Mesendoderm (in vitro differentiated cells): ENCODE measurements around the gene MAB21L4.

Source experiments
- DNase-seq: peaks from one replicate; pipeline ENCODE4 v3.0.0; 2013
- H2AK5ac ChIP-seq: 2 replicates; pipeline ENCODE4 v1.6.1; 2013; ENCODE audit warnings: low read length, inconsistent platforms
- H2BK120ac ChIP-seq: 2 replicates; pipeline ENCODE4 v1.6.1; 2013; ENCODE audit warnings: low read depth, mild to moderate bottlenecking, low read length, moderate library complexity, mixed read lengths
- H2BK15ac ChIP-seq: replicated peaks from 2 replicates; pipeline ENCODE4 v1.6.1; 2013; ENCODE audit warnings: low read depth, mild to moderate bottlenecking, moderate library complexity
- H2BK5ac ChIP-seq: 2 replicates; pipeline ENCODE4 v1.6.1; 2013; ENCODE audit warnings: low read length, inconsistent platforms
- H3K18ac ChIP-seq: 2 replicates; pipeline ENCODE4 v1.6.1; 2013; ENCODE audit warnings: mild to moderate bottlenecking, low read length, mixed read lengths
- H3K23ac ChIP-seq: one replicate; pipeline ENCODE4 v1.6.1; 2013; ENCODE audit warnings: low read length
- H3K27ac ChIP-seq: 2 replicates; pipeline ENCODE4 v1.5.1; 2013; ENCODE audit warnings: low read depth, mild to moderate bottlenecking, inconsistent platforms, low read length, moderate library complexity
- H3K27me3 ChIP-seq: 2 replicates; pipeline ENCODE4 v1.6.1; 2013; ENCODE audit warnings: low read length, control low read depth, mild to moderate bottlenecking, inconsistent platforms; ENCODE audit not compliant: insufficient read depth, poor library complexity
- H3K36me3 ChIP-seq: 2 replicates; pipeline ENCODE4 v1.6.1; 2013; ENCODE audit warnings: low read length, inconsistent platforms; ENCODE audit not compliant: control insufficient read depth, insufficient read depth
- H3K4ac ChIP-seq: one replicate; pipeline ENCODE4 v1.6.1; 2013; ENCODE audit warnings: low read depth, mild to moderate bottlenecking, low read length, moderate library complexity
- H3K4me1 ChIP-seq: 2 replicates; pipeline ENCODE4 v1.6.1; 2013; ENCODE audit warnings: low read depth, low read length, inconsistent platforms; ENCODE audit not compliant: control insufficient read depth
- H3K4me2 ChIP-seq: 2 replicates; pipeline ENCODE4 v1.6.1; 2013; ENCODE audit warnings: low read length
- H3K4me3 ChIP-seq: 2 replicates; pipeline ENCODE4 v1.5.1; 2013; ENCODE audit warnings: mild to moderate bottlenecking, low read length
- H3K56ac ChIP-seq: one replicate; pipeline ENCODE4 v1.6.1; 2013; ENCODE audit warnings: low read length
- H3K79me1 ChIP-seq: 2 replicates; pipeline ENCODE4 v1.6.1; 2013; ENCODE audit warnings: low read length, inconsistent platforms
- H3K79me2 ChIP-seq: 2 replicates; pipeline ENCODE4 v1.6.1; 2013; ENCODE audit warnings: mild to moderate bottlenecking, low read length; ENCODE audit not compliant: control insufficient read depth, insufficient read depth
- H3K9ac ChIP-seq: 2 replicates; pipeline ENCODE4 v1.6.1; 2013; ENCODE audit warnings: low read length, inconsistent platforms
- H4K5ac ChIP-seq: one replicate; pipeline ENCODE4 v1.6.1; 2013; ENCODE audit warnings: low read length
- H4K8ac ChIP-seq: one replicate; pipeline ENCODE4 v1.6.1; 2013; ENCODE audit warnings: low read depth, mild to moderate bottlenecking, control low read depth, low read length, moderate library complexity
- WGBS: extraction: QIAGEN DNeasy Blood & Tissue Kit; methylation state at CpG from one replicate; pipeline ENCODE4 v1.1.7; 2013; ENCODE audit warnings: low lambda C conversion rate, missing lambda C conversion rate; ENCODE audit not compliant: insufficient coverage; ENCODE audit errors: extremely low coverage; 5-methylcytosine and 5-hydroxymethylcytosine counted together

MAB21L4 gene

DNA sequence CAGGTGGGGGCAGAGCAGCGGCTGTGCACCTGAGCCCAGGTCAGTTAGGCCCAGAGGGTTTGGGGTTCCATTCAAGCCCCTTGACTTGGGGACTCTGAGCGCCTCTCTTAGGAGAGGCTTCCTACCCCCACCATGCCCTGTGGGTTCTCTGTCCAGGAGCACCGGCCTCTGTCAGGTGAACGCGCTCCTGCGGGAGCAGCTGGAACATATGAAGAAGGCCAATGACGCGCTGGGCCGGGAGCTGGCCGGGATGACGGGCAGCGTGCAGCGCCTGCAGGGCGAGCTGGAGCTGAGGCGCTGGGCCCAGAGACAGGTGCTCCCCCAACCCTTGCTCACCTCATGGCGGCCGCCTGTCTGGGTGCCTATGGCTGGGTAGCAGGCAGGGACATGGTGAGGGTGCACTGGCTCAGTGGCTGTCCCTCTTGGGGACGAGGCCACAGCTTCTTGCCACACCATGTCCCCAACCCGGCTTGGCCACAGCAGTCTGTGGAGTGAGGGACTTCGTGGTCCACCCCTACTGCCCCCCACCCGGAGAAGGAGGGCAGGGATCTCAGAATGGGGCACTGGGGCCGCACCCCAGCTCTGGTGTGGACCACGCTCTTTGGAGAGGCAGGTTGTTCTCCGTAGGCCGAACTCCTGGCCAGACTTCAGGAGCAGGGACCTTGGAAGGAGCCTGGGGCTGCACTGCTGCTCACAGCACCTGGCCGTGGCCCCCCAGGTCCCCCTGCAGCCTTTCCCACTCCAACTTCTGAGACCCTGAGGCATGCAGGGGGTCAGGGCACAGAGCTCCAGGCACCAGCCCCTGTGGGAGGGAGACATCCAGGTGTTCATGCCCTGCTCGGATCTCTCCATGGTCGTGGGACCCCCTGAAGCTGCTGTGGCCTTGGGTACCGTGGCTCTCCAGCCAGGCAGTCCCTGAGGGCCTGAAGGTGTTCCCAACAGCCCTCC, 29.9 kb upstream of the MAB21L4 start:
- no peaks in the 10 kb centered on the region for H3K4me1 ChIP-seq
- no peak overlapping the region for H4K5ac ChIP-seq
- H2BK15ac ChIP-seq = no peak overlapping the region
- no peak overlapping the region for H3K4ac ChIP-seq
- H3K79me1 ChIP-seq = no peaks in the 10 kb centered on the region
- no peak overlapping the region for H2BK120ac ChIP-seq
- H3K56ac ChIP-seq = no peak overlapping the region
- no peaks in the 10 kb centered on the region for H3K79me2 ChIP-seq
- H3K18ac ChIP-seq = no peak overlapping the region
- H3K27ac ChIP-seq = no peak overlapping the region
- DNase-seq = no peak
- H3K9ac ChIP-seq = no peak overlapping the region
- no peak overlapping the region for H2BK5ac ChIP-seq
- no peaks in the 10 kb centered on the region for H3K27me3 ChIP-seq
- H3K4me2 ChIP-seq = no peak overlapping the region
- no peak overlapping the region for H2AK5ac ChIP-seq
- H4K8ac ChIP-seq = no peak overlapping the region
- no CpG with 5 or more reads among the region's 29 CpGs for WGBS
- no peak overlapping the region for H3K4me3 ChIP-seq
- H3K36me3 ChIP-seq = no peaks in the 10 kb centered on the region
- H3K23ac ChIP-seq = no peak overlapping the region

DNA sequence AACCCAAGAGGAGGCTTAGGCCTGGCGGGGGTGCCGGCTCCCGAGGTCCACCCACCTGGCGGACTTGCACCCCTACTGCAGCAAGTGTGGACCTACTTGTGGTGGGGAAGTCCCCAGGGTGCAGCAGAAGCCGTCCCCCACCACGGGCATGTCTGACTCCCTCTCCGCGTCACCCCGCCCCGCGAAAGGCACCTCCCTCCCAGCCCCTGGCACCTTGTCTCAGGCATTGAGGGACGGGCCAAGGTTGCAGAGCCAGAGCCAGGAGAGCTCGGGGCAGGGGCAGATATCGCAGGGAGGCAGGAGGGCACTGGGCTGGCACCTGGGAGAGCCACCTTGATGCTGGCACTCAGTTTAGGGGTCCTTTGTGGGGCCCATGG, 29.2 kb upstream of the MAB21L4 start:
- no peaks in the 10 kb centered on the region for H3K79me1 ChIP-seq
- DNase-seq = no peak
- H3K27ac ChIP-seq = no peak overlapping the region
- no peak overlapping the region for H3K4ac ChIP-seq
- H4K8ac ChIP-seq = no peak overlapping the region
- H2BK120ac ChIP-seq = no peak overlapping the region
- no peak overlapping the region for H3K9ac ChIP-seq
- H3K4me1 ChIP-seq = no peaks in the 10 kb centered on the region
- H3K56ac ChIP-seq = no peak overlapping the region
- H3K79me2 ChIP-seq = no peaks in the 10 kb centered on the region
- H2BK5ac ChIP-seq = no peak overlapping the region
- no CpG with 5 or more reads among the region's 14 CpGs for WGBS
- no peak overlapping the region for H3K23ac ChIP-seq
- H2AK5ac ChIP-seq = no peak overlapping the region
- no peak overlapping the region for H4K5ac ChIP-seq
- H3K4me2 ChIP-seq = no peak overlapping the region
- H2BK15ac ChIP-seq = no peak overlapping the region
- H3K18ac ChIP-seq = no peak overlapping the region
- no peaks in the 10 kb centered on the region for H3K27me3 ChIP-seq
- H3K36me3 ChIP-seq = no peaks in the 10 kb centered on the region
- H3K4me3 ChIP-seq = no peak overlapping the region

DNA sequence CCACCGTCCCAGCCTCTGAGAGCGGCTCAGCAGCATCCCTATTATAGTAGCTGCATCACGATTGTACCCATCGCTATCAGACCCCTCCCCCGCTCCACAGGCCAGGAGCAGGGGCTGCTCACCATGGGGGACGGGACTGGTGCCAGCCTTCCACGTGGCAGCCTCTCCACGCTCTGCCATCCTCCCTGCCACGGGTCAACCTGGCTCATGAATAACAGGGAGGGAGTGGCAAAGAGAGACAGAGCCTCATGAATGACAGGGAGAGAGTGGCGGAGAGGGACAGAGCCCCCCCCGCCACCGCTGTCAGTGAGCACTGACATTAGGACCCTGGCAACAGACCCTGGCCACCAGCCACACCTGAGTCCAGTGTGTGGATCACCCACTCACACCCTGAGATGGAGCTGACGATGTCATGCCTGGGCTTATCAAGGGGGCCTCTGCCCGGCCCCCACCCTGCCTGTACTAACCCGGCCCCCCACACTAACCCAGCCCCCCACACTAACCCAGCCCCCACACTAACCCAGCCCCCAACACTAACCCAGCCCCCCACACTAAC, 27.1 kb upstream of the MAB21L4 start:
- Histone ChIP-seq H2BK15ac (no peak overlapping the region), H3K4ac (no peak overlapping the region), H3K23ac (no peak overlapping the region), H3K79me1 (no peaks in the 10 kb centered on the region), H3K36me3 (no peaks in the 10 kb centered on the region), H3K9ac (no peak overlapping the region), H3K18ac (no peak overlapping the region), H3K4me1 (no peaks in the 10 kb centered on the region), H2BK120ac (no peak overlapping the region), H3K79me2 (no peaks in the 10 kb centered on the region), H3K56ac (no peak overlapping the region), H3K4me3 (no peak overlapping the region), H2AK5ac (no peak overlapping the region), H4K5ac (no peak overlapping the region), H4K8ac (no peak overlapping the region), H2BK5ac (no peak overlapping the region), H3K27me3 (no peaks in the 10 kb centered on the region), H3K4me2 (no peak overlapping the region), H3K27ac (no peak overlapping the region)
- no CpG with 5 or more reads among the region's 15 CpGs for WGBS
- no peak for DNase-seq

DNA sequence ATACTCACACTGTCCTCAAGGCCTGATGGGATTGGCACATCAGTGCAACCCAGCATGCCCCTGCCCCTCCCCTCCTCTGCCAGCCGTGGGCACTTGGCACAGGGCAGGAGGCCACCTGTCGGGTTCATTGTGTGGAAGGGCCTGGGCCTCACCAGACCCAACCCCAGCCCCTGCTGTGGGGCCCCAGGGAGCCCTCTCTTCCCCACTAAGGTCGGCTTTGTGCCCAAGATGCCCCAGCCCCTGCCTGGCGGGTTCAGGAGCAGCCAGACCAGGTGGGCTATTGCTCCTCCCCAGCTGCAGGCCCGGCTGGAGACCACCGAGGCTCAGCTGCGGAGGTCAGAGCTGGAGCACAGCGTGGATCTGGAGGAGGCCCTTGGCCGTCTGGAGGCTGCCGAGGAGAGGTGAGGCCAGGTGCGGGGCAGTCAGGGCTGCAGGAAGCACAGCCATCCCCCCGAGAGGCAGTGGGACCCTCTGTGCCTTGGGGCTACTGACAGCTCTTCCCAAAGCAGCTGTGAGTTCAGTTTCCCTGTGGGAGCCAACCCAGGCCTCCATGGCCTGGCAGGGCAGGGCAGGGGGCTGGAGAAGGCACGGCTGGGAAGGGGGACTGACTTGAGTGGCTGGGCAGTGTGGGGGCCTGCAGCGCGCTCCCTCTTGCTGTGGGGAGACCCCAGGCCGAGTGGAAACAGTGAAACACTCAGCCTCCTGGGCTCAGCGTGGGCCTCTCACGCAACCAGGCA, 26.5 kb upstream of the MAB21L4 start:
- no peak overlapping the region for H4K8ac ChIP-seq
- H3K4me1 ChIP-seq = no peaks in the 10 kb centered on the region
- no peak overlapping the region for H3K4ac ChIP-seq
- no peaks in the 10 kb centered on the region for H3K79me1 ChIP-seq
- no peak for DNase-seq
- no peak overlapping the region for H3K4me2 ChIP-seq
- H3K4me3 ChIP-seq = no peak overlapping the region
- no peak overlapping the region for H2BK5ac ChIP-seq
- WGBS = no CpG with 5 or more reads among the region's 18 CpGs
- no peak overlapping the region for H3K18ac ChIP-seq
- H2AK5ac ChIP-seq = no peak overlapping the region
- no peak overlapping the region for H3K23ac ChIP-seq
- no peak overlapping the region for H2BK15ac ChIP-seq
- no peak overlapping the region for H2BK120ac ChIP-seq
- no peak overlapping the region for H3K56ac ChIP-seq
- H3K9ac ChIP-seq = no peak overlapping the region
- no peak overlapping the region for H4K5ac ChIP-seq
- no peaks in the 10 kb centered on the region for H3K36me3 ChIP-seq
- no peaks in the 10 kb centered on the region for H3K79me2 ChIP-seq
- H3K27me3 ChIP-seq = no peaks in the 10 kb centered on the region
- no peak overlapping the region for H3K27ac ChIP-seq

DNA sequence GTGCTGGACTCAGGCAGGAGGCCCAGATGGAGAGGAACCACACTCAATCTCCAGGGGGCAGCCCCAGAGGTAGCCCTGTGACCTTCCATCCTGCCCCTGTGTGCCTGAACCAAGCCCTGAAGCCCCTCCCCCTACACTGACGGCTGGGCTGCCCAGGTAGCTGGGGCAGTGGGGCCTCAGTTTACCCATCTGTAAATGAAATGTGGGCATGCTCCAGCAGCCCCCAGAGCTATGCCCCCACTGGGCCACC, 26.0 kb upstream of the MAB21L4 start:
- no peak overlapping the region for H4K5ac ChIP-seq
- H3K18ac ChIP-seq = no peak overlapping the region
- H3K27me3 ChIP-seq = no peaks in the 10 kb centered on the region
- no peak overlapping the region for H2BK15ac ChIP-seq
- H3K23ac ChIP-seq = no peak overlapping the region
- no peak overlapping the region for H3K56ac ChIP-seq
- H3K4ac ChIP-seq = no peak overlapping the region
- no peak overlapping the region for H3K9ac ChIP-seq
- no peak overlapping the region for H4K8ac ChIP-seq
- H3K27ac ChIP-seq = no peak overlapping the region
- no CpG with 5 or more reads among the region's 1 CpG for WGBS
- no peaks in the 10 kb centered on the region for H3K36me3 ChIP-seq
- no peaks in the 10 kb centered on the region for H3K4me1 ChIP-seq
- H2AK5ac ChIP-seq = no peak overlapping the region
- no peak overlapping the region for H3K4me3 ChIP-seq
- H3K4me2 ChIP-seq = no peak overlapping the region
- DNase-seq = no peak
- no peaks in the 10 kb centered on the region for H3K79me2 ChIP-seq
- H3K79me1 ChIP-seq = no peaks in the 10 kb centered on the region
- H2BK120ac ChIP-seq = no peak overlapping the region
- no peak overlapping the region for H2BK5ac ChIP-seq
